Activated CD4-positive, alpha-beta memory T cell treated with anti-CD3 and anti-CD28 coated beads for 36 hours (primary cell): ENCODE measurements around the gene CARD9. TPM values are rescaled to one million over a fixed set of nuclear protein-coding genes. Genes with fewer than 3 reads are reported as not detected.
A peak's percentile ranks its signal among the peaks of the same experiment; 100 is the strongest.

ENCODE experiments used
- CTCF ChIA-PET: fragments of 350-600 bp; sonication (Branson Sonifier 250); formaldehyde crosslinking; loops from one replicate; lab custom pipeline; 2021; ENCODE audit warnings: antibody characterized with exemption, inconsistent platforms; lab: Charles Lee
- POLR2A ChIA-PET: fragments of 350-600 bp; sonication (Branson Sonifier 250); formaldehyde crosslinking; loops from one replicate; lab custom pipeline; 2021; ENCODE audit warnings: antibody characterized with exemption; lab: Charles Lee
- DNase-seq: peaks from one replicate; pipeline ENCODE4 v3.0.0-alpha.2; 2020
- H3K27ac Mint-ChIP-seq: one replicate; pipeline ENCODE4 v1.8.0; 2021; ENCODE audit warnings: mixed read lengths
- H3K27me3 Mint-ChIP-seq: one replicate; pipeline ENCODE4 v1.8.0; 2021; ENCODE audit warnings: mixed read lengths
- H3K36me3 Mint-ChIP-seq: one replicate; pipeline ENCODE4 v1.8.0; 2021; ENCODE audit warnings: mixed read lengths
- H3K4me1 Mint-ChIP-seq: one replicate; pipeline ENCODE4 v1.8.0; 2021; ENCODE audit warnings: low read depth, mixed read lengths
- H3K4me3 Mint-ChIP-seq: one replicate; pipeline ENCODE4 v1.8.0; 2021; ENCODE audit warnings: mild to moderate bottlenecking, mixed read lengths
- H3K9me3 Mint-ChIP-seq: one replicate; pipeline ENCODE4 v1.8.0; 2021; ENCODE audit warnings: mixed read lengths
- intact Hi-C: fragments of 100-400 bp; cut with micrococcal nuclease; formaldehyde crosslinking; loops from one replicate; pipeline ENCODE4 v1.15.1; 2023
- total RNA-seq, 2 experiments: library from RNA; stranded (reverse); gene quantifications; one replicate each; pipeline ENCODE4 v1.2.3, GENCODE V29; 2021

CARD9 gene
- total RNA-seq, 2 experiments from 2014 or later: 1.4 to 2.4 TPM

- CTCF ChIA-PET: no interaction called here
- Mint-ChIP-seq H3K36me3 (no peaks in the 10 kb centered on the region), H3K4me3 (no peak overlapping the region), H3K4me1 (no peaks in the 10 kb centered on the region), H3K9me3 (no peaks in the 10 kb centered on the region), H3K27ac (no peak overlapping the region), H3K27me3 (no peaks in the 10 kb centered on the region)
- no peak for DNase-seq
- intact Hi-C loops: no loop called here
- POLR2A ChIA-PET: no interaction called here
These were observed 32.3 kb downstream of the CARD9 start for GRCh38 chr9:136341042-136341655.

GRCh38 chr9:136340356-136341041 is 33.0 kb downstream of the CARD9 start:
- ChIA-PET POLR2A (no interaction called here), CTCF (no interaction called here)
- no peak overlapping the region for H3K4me3 Mint-ChIP-seq
- intact Hi-C loops: no loop called here
- no peaks in the 10 kb centered on the region for H3K27me3 Mint-ChIP-seq
- no peaks in the 10 kb centered on the region for H3K4me1 Mint-ChIP-seq
- H3K36me3 Mint-ChIP-seq: no peaks in the 10 kb centered on the region
- DNase-seq: no peak
- no peaks in the 10 kb centered on the region for H3K9me3 Mint-ChIP-seq
- no peak overlapping the region for H3K27ac Mint-ChIP-seq

- no peak overlapping the region for H3K4me3 Mint-ChIP-seq
- no peak for DNase-seq
- intact Hi-C loops: no loop called here
- H3K9me3 Mint-ChIP-seq: no peaks in the 10 kb centered on the region
- ChIA-PET POLR2A (no interaction called here), CTCF (no interaction called here)
- H3K27me3 Mint-ChIP-seq: no peaks in the 10 kb centered on the region
- H3K4me1 Mint-ChIP-seq: no peaks in the 10 kb centered on the region
- H3K36me3 Mint-ChIP-seq: no peaks in the 10 kb centered on the region
- H3K27ac Mint-ChIP-seq: no peak overlapping the region
These were observed 33.5 kb downstream of the CARD9 start for GRCh38 chr9:136339958-136340310.

- CTCF ChIA-PET: no interaction called here
- POLR2A ChIA-PET: no interaction called here
These were observed 34.1 kb downstream of the CARD9 start for GRCh38 chr9:136339173-136339957.

GRCh38 chr9:136338511-136338910 is 35.0 kb downstream of the CARD9 start:
- ChIA-PET CTCF (interaction anchor here (0.8 kb wide), 1 partner anchor 25 kb away, joined by 4 read pairs; the partner anchor contains the start of gene DNLZ), POLR2A (no interaction called here)
- H3K27me3 Mint-ChIP-seq: no peaks in the 10 kb centered on the region
- no peak overlapping the region for H3K27ac Mint-ChIP-seq
- DNase-seq: no peak
- H3K4me3 Mint-ChIP-seq: no peak overlapping the region
- H3K9me3 Mint-ChIP-seq: no peaks in the 10 kb centered on the region
- H3K36me3 Mint-ChIP-seq: no peaks in the 10 kb centered on the region
- intact Hi-C loops: no loop called here
- H3K4me1 Mint-ChIP-seq: no peaks in the 10 kb centered on the region

More at GRCh38 chr9:136339173-136339957, 34.1 kb downstream of the CARD9 start:
- intact Hi-C loops: no loop called here
- no peak overlapping the region for H3K27ac Mint-ChIP-seq
- no peaks in the 10 kb centered on the region for H3K9me3 Mint-ChIP-seq
- H3K36me3 Mint-ChIP-seq: no peaks in the 10 kb centered on the region
- no peaks in the 10 kb centered on the region for H3K4me1 Mint-ChIP-seq
- H3K4me3 Mint-ChIP-seq: no peak overlapping the region
- DNase-seq: peak; percentile 43
- no peaks in the 10 kb centered on the region for H3K27me3 Mint-ChIP-seq

GRCh38 chr9:136337416-136338395 is 35.8 kb downstream of the CARD9 start:
- no peak for DNase-seq
- no peaks in the 10 kb centered on the region for H3K9me3 Mint-ChIP-seq
- H3K27ac Mint-ChIP-seq: no peak overlapping the region
- no peak overlapping the region for H3K4me3 Mint-ChIP-seq
- CTCF ChIA-PET: interaction anchor here (0.8 to 0.9 kb wide), 2 partner anchors 8 to 26 kb away, joined by 3 to 4 read pairs; partner anchors contain the start of gene DNLZ
- POLR2A ChIA-PET: no interaction called here
- no peaks in the 10 kb centered on the region for H3K4me1 Mint-ChIP-seq
- no peaks in the 10 kb centered on the region for H3K27me3 Mint-ChIP-seq
- intact Hi-C loops: no loop called here
- no peaks in the 10 kb centered on the region for H3K36me3 Mint-ChIP-seq

- Mint-ChIP-seq H3K4me3 (no peak overlapping the region), H3K27ac (no peak overlapping the region), H3K4me1 (no peaks in the 10 kb centered on the region), H3K9me3 (no peaks in the 10 kb centered on the region), H3K36me3 (no peaks in the 10 kb centered on the region), H3K27me3 (no peaks in the 10 kb centered on the region)
- DNase-seq: no peak
- ChIA-PET POLR2A (no interaction called here), CTCF (interaction anchor here (0.9 kb wide), 1 partner anchor 9 kb away, joined by 3 read pairs; no protein-coding TSS in a partner anchor)
- intact Hi-C loops: no loop called here
These were observed 36.6 kb downstream of the CARD9 start for GRCh38 chr9:136336881-136337280.

GRCh38 chr9:136336156-136336870 is 37.2 kb downstream of the CARD9 start:
- no peak for DNase-seq
- Mint-ChIP-seq H3K27me3 (no peaks in the 10 kb centered on the region), H3K4me3 (no peak overlapping the region), H3K9me3 (no peaks in the 10 kb centered on the region), H3K36me3 (no peaks in the 10 kb centered on the region), H3K27ac (no peak overlapping the region), H3K4me1 (no peaks in the 10 kb centered on the region)
- intact Hi-C loops: no loop called here
- ChIA-PET POLR2A (no interaction called here), CTCF (no interaction called here)

GRCh38 chr9:136335296-136336155 is 37.9 kb downstream of the CARD9 start:
- H3K4me1 Mint-ChIP-seq: no peaks in the 10 kb centered on the region
- ChIA-PET POLR2A (no interaction called here), CTCF (no interaction called here)

GRCh38 chr9:136334541-136334940 is 38.9 kb downstream of the CARD9 start:
- Mint-ChIP-seq H3K27ac (no peak overlapping the region), H3K27me3 (no peaks in the 10 kb centered on the region), H3K9me3 (no peaks in the 10 kb centered on the region), H3K4me3 (no peak overlapping the region), H3K36me3 (no peaks in the 10 kb centered on the region), H3K4me1 (no peaks in the 10 kb centered on the region)
- ChIA-PET CTCF (no interaction called here), POLR2A (no interaction called here)
- intact Hi-C loops: no loop called here
- DNase-seq: no peak

More at GRCh38 chr9:136335296-136336155, 37.9 kb downstream of the CARD9 start:
- Mint-ChIP-seq H3K27me3 (no peaks in the 10 kb centered on the region), H3K4me3 (no peak overlapping the region), H3K9me3 (no peaks in the 10 kb centered on the region), H3K36me3 (no peaks in the 10 kb centered on the region), H3K27ac (no peak overlapping the region)
- intact Hi-C loops: no loop called here
- DNase-seq: no peak
